ENCODE data around the gene VSNL1.

- TF ChIP-seq GATA2 (IDR thresholded peaks at IDR 0.05; ENCODE audit: low read depth, low read length) (peak; percentile 11; the same call in 1 of the 2 replicates), GATA3 (IDR thresholded peaks at IDR 0.05; ENCODE audit: low read depth, low read length) (no peak)
Observed at GRCh38 chr2:17540093-17540812, at the start of gene VSNL1.

Measured in SH-SY5Y (cell line).